ENCODE data around the gene TMF1.
A peak's percentile ranks its signal among the peaks of the same experiment; 100 is the strongest.

The TMF1 gene

DNA sequence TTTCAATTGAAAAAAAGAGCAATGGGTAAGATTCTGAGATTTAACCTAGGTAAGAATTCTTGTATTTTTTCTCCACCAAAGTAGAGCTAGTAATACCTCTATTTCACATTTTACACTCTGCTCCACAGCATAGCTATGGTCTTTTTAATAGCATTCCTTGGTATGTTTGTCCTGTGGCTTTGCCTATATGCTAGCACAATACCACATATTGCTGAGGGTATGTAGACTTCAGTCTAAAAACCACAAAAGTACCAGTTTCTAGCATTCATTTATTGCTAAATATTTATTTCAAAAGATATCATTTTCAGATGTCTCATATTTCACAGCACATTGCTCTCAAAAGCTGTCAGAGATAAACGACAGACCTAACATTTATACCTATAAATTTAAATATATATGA, 20.5 kb downstream of the TMF1 start:
- TF ChIP-seq, protein P1, sequence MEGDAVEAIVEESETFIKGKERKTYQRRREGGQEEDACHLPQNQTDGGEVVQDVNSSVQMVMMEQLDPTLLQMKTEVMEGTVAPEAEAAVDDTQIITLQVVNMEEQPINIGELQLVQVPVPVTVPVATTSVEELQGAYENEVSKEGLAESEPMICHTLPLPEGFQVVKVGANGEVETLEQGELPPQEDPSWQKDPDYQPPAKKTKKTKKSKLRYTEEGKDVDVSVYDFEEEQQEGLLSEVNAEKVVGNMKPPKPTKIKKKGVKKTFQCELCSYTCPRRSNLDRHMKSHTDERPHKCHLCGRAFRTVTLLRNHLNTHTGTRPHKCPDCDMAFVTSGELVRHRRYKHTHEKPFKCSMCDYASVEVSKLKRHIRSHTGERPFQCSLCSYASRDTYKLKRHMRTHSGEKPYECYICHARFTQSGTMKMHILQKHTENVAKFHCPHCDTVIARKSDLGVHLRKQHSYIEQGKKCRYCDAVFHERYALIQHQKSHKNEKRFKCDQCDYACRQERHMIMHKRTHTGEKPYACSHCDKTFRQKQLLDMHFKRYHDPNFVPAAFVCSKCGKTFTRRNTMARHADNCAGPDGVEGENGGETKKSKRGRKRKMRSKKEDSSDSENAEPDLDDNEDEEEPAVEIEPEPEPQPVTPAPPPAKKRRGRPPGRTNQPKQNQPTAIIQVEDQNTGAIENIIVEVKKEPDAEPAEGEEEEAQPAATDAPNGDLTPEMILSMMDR (IDR thresholded peaks at IDR 0.05; ENCODE audit: extremely low read depth, missing control alignments): no peak

DNA sequence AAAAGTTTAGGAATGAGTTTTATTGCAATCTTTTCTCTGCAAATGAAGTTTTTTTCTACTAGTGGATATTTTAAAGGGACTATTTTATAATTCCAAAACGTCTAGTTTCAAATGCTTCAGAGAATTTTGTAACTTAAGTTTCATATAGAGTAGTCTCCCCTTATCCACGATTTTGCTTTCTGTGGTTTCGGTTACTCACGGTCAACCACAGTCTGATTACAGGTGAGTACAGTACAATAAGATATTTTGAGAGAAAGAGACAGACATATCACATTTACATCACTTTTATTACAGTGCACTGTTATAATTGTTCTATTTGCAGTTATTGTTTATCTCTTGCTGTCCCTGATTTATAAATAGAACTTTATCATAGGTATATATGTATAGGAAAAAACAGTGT, 31.3 kb downstream of the TMF1 start:
- TF ChIP-seq, protein P1 (IDR thresholded peaks at IDR 0.05; ENCODE audit: extremely low read depth, missing control alignments): no peak
- no peak for DNase-seq (ENCODE audit: low spot score)

More for the DNA sequence above, 20.5 kb downstream of the TMF1 start:
- no peak for DNase-seq (ENCODE audit: low spot score)

DNA sequence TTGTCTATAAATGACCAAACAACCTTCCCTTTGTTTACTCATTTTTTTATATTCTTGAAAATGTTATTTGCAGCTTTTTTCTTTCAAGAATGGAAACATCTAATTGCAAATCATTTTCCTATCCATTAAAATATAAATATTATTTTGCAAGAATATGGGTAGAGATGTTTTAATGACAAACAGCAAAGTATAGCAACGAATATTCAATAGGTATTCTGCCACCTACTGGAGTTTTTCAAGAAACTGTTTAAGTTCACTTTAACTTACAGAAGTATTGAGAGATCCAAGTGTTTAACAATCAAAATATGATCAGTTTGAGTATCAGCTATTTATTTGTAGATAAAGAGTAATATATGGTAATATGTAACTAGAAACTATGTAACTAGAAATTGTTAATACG, 31.7 kb downstream of the TMF1 start:
- TF ChIP-seq, protein P1 (IDR thresholded peaks at IDR 0.05; ENCODE audit: extremely low read depth, missing control alignments): peak; percentile 13
- no peak for DNase-seq (ENCODE audit: low spot score)

DNA sequence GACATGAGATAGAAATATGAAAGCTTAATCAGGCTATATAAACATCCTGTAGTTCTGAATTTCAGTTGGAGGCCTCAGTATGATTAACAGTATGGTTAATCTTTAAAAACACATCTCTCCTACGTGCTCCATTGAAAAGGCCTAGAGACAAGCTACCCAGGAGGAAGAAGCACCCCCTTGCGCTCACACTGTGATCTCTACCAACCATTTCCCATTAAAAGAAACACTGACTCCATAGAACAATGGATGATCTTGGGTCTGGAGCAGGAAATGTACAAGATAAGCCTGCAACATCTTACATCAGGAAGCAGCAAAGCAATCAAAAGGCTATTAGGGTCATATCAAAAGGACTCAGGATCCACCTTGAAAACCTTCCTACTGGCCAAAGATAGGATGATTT, 35.2 kb downstream of the TMF1 start:
- DNase-seq (ENCODE audit: low spot score): no peak
- TF ChIP-seq, protein P1 (IDR thresholded peaks at IDR 0.05; ENCODE audit: extremely low read depth, missing control alignments): no peak

DNA sequence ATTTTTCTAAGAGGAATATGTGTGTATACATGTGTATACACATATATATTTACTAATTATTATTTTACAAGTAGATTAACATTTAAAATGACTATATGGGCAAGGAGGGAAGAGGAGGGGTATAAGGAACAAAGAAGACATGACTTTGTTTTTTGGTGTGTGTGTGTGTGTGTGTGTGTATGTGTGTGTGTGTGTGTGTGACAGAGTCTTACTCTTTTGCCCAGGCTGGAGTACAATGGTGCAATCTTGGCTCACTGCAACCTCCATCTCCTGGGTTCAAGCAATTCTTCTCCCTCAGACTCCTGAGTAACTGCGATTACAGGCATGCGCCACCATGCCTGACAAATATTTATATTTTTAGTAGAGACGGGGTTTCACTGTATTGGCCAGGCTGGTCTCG, 36.0 kb downstream of the TMF1 start:
- TF ChIP-seq, protein P1 (IDR thresholded peaks at IDR 0.05; ENCODE audit: extremely low read depth, missing control alignments): no peak
- DNase-seq (ENCODE audit: low spot score): no peak

DNA sequence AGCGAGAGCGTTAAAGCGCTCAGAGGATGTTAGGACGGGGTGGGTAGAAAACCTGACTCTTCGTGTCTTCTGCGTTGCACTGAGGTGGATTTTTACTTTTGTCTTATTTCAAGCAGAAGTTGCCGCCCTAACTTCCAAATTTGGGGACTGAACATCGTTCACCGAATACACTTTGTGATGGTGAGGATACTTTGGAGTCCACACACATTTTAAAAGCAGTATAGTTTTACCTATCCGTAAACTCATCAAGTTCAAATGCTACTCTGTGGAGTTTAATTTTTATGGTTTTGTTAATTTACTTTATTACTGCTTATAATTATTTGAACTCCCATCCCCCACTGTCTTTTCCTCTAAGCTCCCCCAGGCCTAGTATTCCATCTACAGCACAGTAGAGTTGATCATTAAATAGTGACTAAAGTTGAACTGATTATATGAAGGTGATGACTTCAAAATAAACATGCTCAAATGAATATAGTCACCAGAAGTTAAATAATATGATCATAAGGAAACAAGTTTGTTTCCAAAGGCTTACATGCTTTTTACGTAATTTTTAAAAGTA, 38.0 kb downstream of the TMF1 start:
- TF ChIP-seq, protein P1 (IDR thresholded peaks at IDR 0.05; ENCODE audit: extremely low read depth, missing control alignments): no peak
- no peak for DNase-seq (ENCODE audit: low spot score)

DNA sequence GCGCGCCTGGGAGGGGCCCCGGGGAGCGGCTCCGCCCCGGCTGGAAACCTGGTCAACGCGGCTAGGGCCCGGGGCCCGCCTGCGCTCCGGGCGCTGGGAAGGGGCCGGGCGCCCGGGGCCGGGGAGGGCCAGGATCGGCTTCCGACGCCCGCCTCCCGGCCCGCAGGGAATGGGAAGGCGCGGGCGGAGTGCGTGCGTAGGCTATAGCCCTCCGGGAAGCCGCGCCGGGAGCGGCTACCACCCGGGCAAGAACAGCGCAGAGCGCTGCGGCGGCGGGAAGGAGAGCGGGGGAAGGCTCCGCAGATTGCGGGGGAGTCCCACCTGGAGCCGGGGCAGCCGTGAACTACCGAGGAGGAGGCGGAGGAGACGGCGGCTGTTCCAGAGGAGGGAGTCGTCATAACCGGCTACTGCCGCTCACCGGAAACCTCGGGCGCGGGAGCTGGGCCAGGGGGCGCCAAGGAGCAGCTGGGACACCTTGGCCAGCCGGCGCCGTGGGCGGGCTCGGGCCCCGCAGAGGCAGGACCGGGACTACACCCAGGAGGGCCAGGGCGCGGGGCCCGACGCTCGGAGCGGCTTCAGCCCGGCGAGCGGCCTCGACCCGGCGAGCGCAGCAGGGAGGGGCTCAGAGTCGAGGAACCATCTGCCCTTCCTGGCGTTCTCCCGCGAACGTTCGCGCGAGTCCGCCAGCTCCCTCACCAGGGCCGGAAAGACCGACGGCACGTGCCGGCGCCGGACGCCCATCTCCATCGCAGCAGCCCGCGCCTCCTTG, 38.7 kb downstream of the TMF1 start, which contains the start of gene EOGT:
Gene EOGT, minus strand, starts transcription at position 432 of the 769 bp plus-strand sequence. CDS start 3,838 bp downstream, outside the sequence.
- TF ChIP-seq, protein P1 (IDR thresholded peaks at IDR 0.05; ENCODE audit: extremely low read depth, missing control alignments): peak; percentile 77
- peak; percentile 94 for DNase-seq (ENCODE audit: low spot score)

Data from GM20000 (cell line).